DMS79 treated with DMSO at 0.1 percent for 48 hours (cell line): Measurements from ENCODE around the gene MCEE.
A peak's percentile ranks its signal among the peaks of the same experiment; 100 is the strongest.
"Not testable (repeated sequence)": the region's sequence is repeated elsewhere in the genome, so short reads cannot be mapped to it uniquely, and the experiment has no call there.

Experiments used
- DNase-seq: peaks from one replicate; lab custom pipeline; 2025; lab: John Stamatoyannopoulos, UW

The MCEE gene

GRCh38 chr2:71130152-71130904 lies at the start of gene MCEE, which contains the start of gene MPHOSPH10:
TSS of gene MCEE (minus strand) at chr2:71130229. CDS start at chr2:71130219, 10 bp downstream.
TSS of gene MPHOSPH10 (plus strand) at chr2:71130634. CDS start at chr2:71130666, 32 bp downstream.
- DNase-seq = peak; percentile 89

GRCh38 chr2:71178836-71179235 lies 48.8 kb upstream of the MCEE start:
- DNase-seq = peak; percentile 48

- no peak for DNase-seq
Observed at GRCh38 chr2:71174207-71174606, 44.2 kb upstream of the MCEE start.

- no peak for DNase-seq
Observed at GRCh38 chr2:71173096-71173495, 43.1 kb upstream of the MCEE start.

GRCh38 chr2:71166812-71167211 lies 36.8 kb upstream of the MCEE start:
- no peak for DNase-seq

- DNase-seq = peak; percentile 26
Observed at GRCh38 chr2:71157124-71157793, 27.2 kb upstream of the MCEE start.

GRCh38 chr2:71156573-71156972 lies 26.5 kb upstream of the MCEE start:
- peak; percentile 10 for DNase-seq

- no peak for DNase-seq
Observed at GRCh38 chr2:71155846-71156245, 25.8 kb upstream of the MCEE start.

- DNase-seq = no peak
Observed at GRCh38 chr2:71154798-71155197, 24.8 kb upstream of the MCEE start.

GRCh38 chr2:71154279-71154678 lies 24.2 kb upstream of the MCEE start:
- no peak for DNase-seq

- DNase-seq = no peak
Observed at GRCh38 chr2:71153585-71154224, 23.7 kb upstream of the MCEE start.

GRCh38 chr2:71151620-71152019 lies 21.6 kb upstream of the MCEE start:
- no peak for DNase-seq

- DNase-seq = no peak
Observed at GRCh38 chr2:71150082-71150816, 20.2 kb upstream of the MCEE start.

GRCh38 chr2:71148506-71149063 lies 18.6 kb upstream of the MCEE start:
- no peak for DNase-seq

GRCh38 chr2:71143782-71144181 lies 13.8 kb upstream of the MCEE start:
- DNase-seq = no peak

GRCh38 chr2:71136174-71136573 lies 6.1 kb upstream of the MCEE start:
- DNase-seq = no peak

- no peak for DNase-seq
Observed at GRCh38 chr2:71133603-71134002, 3.6 kb upstream of the MCEE start.

GRCh38 chr2:71131387-71132166 lies 1.5 kb upstream of the MCEE start:
- DNase-seq = not testable (repeated sequence)

GRCh38 chr2:71130905-71131244 lies 846 bp upstream of the MCEE start:
- DNase-seq = peak; percentile 35

GRCh38 chr2:71129902-71130151 lies 202 bp downstream of the MCEE start:
- peak; percentile 89 for DNase-seq

GRCh38 chr2:71129114-71129901 lies 721 bp downstream of the MCEE start:
- peak; percentile 23 for DNase-seq
